Skeletal muscle tissue (tissue), 4 donors: Measurements from ENCODE around the gene FAF1. TPM values are rescaled to one million over a fixed set of nuclear protein-coding genes. Genes with fewer than 3 reads are reported as not detected.
"Not testable (repeated sequence)": the region's sequence is repeated elsewhere in the genome, so short reads cannot be mapped to it uniquely, and the experiment has no call there.

Experiments
- H3K27ac ChIP-seq: one replicate; pipeline ENCODE4 v1.7.0; 2013; ENCODE audit warnings: mild to moderate bottlenecking, low read depth, low read length, inconsistent platforms
- H3K27me3 ChIP-seq, 3 donors: one replicate each; pipeline ENCODE4 v1.7.0; 2013; ENCODE audit warnings: low read length in 3 of 3; ENCODE audit not compliant: control insufficient read depth in 3 of 3, insufficient read depth in 3 of 3
- H3K36me3 ChIP-seq, 3 donors: one replicate each; pipeline ENCODE4 v1.7.0; 2013; ENCODE audit warnings: low read length in 3 of 3; ENCODE audit not compliant: control insufficient read depth in 3 of 3, insufficient read depth in 3 of 3
- H3K4me1 ChIP-seq, 3 donors: one replicate each; pipeline ENCODE4 v1.7.0; 2013; ENCODE audit warnings: low read length in 3 of 3, mild to moderate bottlenecking in 3 of 3; ENCODE audit not compliant: control insufficient read depth in 3 of 3, insufficient read depth in 3 of 3
- H3K4me3 ChIP-seq, 3 donors: one replicate each; pipeline ENCODE4 v1.7.0; 2013; ENCODE audit warnings: low read length in 3 of 3
- H3K9ac ChIP-seq, 3 donors: one replicate each; pipeline ENCODE4 v1.7.0; 2013; ENCODE audit warnings: low read length in 3 of 3, mild to moderate bottlenecking in 3 of 3, moderate library complexity in 2 of 3, low read depth in 1 of 3
- H3K9me3 ChIP-seq, 3 donors: one replicate each; pipeline ENCODE4 v1.7.0; 2013; ENCODE audit warnings: low read length in 3 of 3; ENCODE audit not compliant: control insufficient read depth in 3 of 3
- total RNA-seq: library from RNA; depleted of rRNA; stranded (reverse); fragments of >200 nt; gene quantifications from one replicate; pipeline ENCODE4 v1.2.3, GENCODE V29; 2014
- donor health status: Osteomylitis.

The FAF1 gene
- total RNA-seq, 1 donor from 2014 or later = 41.2 TPM

DNA sequence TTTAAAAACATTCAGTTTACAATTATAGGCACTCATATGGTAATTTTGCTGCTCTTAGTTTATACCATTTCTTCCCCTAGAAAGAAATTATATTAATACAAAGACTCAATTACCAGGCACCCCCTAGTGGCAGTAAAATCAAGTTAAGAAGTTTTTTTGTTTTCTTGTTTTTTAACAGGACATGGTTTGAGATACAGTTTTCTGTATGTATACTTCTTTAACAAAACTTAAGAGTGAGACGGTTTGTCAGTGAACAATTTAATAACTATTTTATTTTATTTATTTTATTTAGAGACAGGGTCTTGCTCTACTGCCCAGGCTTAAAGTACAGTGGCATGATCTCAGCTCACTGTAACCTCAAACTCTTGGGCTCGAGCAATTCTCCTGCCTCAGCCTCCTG, 224.6 kb downstream of the FAF1 start:
- Histone ChIP-seq H3K4me1 (no peaks in the 10 kb centered on the region), H3K27ac (no peak overlapping the region), H3K27me3 (no peaks in the 10 kb centered on the region), H3K4me3 (no peak overlapping the region), H3K36me3 (peaks cover 0 to 4% (median 0%) of the 10 kb centered on the region in 3 donors), H3K9ac (no peak overlapping the region), H3K9me3 (no peaks in the 10 kb centered on the region)

DNA sequence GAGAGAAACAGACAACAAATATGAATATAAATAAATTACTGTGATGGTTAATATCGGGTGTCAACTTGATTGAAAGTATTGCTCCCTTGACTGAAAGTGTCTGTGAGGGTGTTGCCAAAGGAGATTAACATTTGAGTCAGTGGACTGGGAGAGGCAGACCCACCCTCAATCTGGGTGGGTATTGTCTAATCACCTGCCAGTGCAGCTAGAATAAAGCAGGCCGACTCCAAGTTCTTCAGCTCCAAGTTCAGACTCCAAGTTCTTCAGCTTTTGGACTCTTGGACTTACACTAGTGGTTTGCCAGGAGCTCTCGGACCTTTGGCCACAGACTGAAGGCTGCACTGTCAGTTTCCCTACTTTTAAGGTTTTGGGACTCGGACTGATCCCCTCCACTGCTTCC, 232.5 kb downstream of the FAF1 start:
- H3K4me1 ChIP-seq, H3K27ac ChIP-seq, H3K36me3 ChIP-seq, H3K9me3 ChIP-seq, H3K27me3 ChIP-seq, H3K9ac ChIP-seq, H3K4me3 ChIP-seq: not testable (repeated sequence)

DNA sequence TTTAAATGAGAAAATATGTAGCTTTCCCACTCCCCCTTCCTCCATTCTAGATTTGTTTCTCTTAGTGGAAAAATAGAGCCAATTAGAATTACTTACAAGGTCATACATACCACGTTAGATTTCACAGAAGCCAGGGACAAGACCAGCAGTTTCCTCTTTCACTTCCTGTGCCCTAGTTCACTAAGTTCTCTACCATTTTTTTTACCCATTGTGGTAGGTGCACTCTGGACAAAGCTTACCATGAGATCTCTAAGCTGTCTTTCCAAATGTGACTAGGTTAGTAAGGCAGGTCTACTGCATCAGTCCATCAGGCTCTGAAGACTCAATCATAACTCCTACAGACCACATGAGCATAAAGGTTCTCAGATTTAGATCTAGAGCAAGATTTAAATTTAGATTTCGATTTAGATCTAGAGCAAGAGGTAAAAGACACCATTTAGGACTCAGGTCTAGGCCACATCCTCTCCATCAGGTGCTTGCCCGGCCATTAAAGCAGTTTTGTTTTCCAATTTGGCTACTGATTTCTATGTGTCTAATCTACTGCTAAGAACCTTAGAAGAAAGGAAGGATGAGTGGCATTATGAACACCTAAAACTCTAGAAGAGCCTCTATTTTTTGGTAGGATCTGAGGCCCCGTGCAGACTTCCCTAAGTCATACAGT, 235.3 kb downstream of the FAF1 start:
- no peaks in the 10 kb centered on the region for H3K9me3 ChIP-seq
- no peak overlapping the region for H3K4me3 ChIP-seq
- no peaks in the 10 kb centered on the region for H3K27me3 ChIP-seq
- H3K4me1 ChIP-seq = no peaks in the 10 kb centered on the region
- H3K36me3 ChIP-seq = no peaks in the 10 kb centered on the region
- no peak overlapping the region for H3K27ac ChIP-seq
- no peak overlapping the region for H3K9ac ChIP-seq

DNA sequence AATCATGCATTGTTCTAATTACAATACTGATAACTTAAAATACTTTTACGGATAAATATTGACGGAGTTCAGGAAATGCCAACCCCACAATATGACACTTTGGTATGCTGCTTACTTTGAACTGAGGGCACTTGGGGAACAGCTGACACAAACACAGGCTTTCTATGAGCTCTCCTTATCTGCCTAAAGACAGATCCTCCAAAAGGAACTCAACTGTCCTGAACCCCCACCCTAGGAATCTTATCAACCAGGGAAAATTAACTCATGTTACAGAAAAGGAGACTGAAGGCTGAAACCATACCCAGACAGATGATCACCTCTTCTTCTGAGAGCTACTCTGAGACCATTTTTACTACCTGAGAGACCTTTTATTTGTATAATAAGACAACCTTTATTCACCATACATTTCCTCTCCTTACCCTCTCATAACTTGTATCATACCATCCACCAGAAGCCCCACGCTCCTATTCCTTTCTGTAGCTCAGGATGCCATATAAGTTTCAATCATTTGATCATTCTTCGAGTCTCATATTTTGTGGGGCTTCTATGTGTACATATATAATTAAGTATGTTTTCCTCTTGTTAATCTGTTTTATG, 239.5 kb downstream of the FAF1 start:
- no peak overlapping the region for H3K27ac ChIP-seq
- H3K4me3 ChIP-seq = no peak overlapping the region
- H3K9me3 ChIP-seq = no peaks in the 10 kb centered on the region
- H3K36me3 ChIP-seq = peaks cover 0 to 4% (median 2%) of the 10 kb centered on the region in 3 donors
- H3K9ac ChIP-seq = no peak overlapping the region
- H3K27me3 ChIP-seq = no peaks in the 10 kb centered on the region
- H3K4me1 ChIP-seq = no peaks in the 10 kb centered on the region

DNA sequence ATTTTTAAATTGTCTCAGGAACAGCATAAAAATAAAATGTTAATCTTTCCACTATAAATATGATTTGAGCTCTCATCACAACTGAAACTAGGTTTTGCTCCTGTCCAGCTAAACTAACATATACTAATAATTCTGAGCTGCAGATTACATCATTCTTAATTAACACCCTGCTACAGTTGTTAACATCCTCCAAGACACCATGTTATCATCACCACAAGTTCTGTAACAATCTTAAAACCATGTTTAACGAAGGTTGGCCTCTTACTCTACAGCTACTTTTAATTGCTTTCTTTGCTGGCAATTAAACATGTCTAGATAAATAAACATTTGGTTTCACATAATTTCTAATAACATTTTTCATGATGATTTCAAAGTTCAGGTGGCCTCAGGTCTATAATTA, 240.9 kb downstream of the FAF1 start:
- H3K4me1 ChIP-seq = no peaks in the 10 kb centered on the region
- no peaks in the 10 kb centered on the region for H3K27me3 ChIP-seq
- no peak overlapping the region for H3K27ac ChIP-seq
- no peaks in the 10 kb centered on the region for H3K9me3 ChIP-seq
- no peak overlapping the region for H3K9ac ChIP-seq
- H3K36me3 ChIP-seq = peaks cover 0 to 4% (median 2%) of the 10 kb centered on the region in 3 donors
- H3K4me3 ChIP-seq = no peak overlapping the region

DNA sequence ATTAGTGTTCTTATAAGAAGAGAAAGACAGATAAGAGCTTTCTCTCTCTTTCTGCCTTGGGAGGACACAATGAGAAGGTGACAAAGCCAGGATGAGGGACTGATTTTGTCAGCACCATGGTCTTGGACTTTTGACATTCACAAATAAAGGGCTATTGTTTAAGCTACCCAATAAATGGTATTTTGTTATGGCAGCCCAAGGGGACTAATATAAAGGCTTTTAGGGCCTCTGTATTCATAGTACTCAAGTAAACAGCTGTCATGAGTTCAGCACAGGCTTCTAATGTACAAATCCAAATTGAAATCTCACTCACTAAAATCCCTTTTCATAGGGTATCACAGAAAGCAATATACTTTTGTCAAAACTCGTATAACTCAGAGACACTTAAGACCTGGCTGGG, 242.7 kb downstream of the FAF1 start:
- Histone ChIP-seq H3K9me3 (no peaks in the 10 kb centered on the region), H3K36me3 (peaks cover 0 to 4% (median 2%) of the 10 kb centered on the region in 3 donors), H3K4me3 (no peak overlapping the region), H3K4me1 (no peaks in the 10 kb centered on the region), H3K9ac (no peak overlapping the region), H3K27ac (no peak overlapping the region), H3K27me3 (no peaks in the 10 kb centered on the region)

DNA sequence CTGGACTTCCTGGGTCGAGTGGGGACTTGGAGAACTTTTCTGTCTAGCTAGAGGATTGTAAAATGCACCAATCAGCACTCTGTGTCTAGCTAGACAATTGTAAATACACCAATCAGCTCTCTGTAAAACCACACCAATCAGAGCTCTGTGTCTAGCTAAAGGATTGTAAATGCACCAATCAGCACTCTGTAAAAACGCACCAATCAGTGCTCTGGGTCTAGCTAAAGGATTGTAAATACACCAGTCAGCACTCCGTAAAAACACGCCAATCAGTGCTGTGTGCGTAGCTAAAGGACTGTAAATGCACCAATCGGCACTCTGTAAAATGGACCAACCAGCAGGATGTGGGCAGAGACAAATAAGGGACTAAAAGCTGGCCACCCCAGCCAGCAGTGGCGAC, 243.6 kb downstream of the FAF1 start:
- H3K27me3 ChIP-seq, H3K9ac ChIP-seq, H3K27ac ChIP-seq, H3K4me1 ChIP-seq, H3K4me3 ChIP-seq, H3K36me3 ChIP-seq, H3K9me3 ChIP-seq: not testable (repeated sequence)

DNA sequence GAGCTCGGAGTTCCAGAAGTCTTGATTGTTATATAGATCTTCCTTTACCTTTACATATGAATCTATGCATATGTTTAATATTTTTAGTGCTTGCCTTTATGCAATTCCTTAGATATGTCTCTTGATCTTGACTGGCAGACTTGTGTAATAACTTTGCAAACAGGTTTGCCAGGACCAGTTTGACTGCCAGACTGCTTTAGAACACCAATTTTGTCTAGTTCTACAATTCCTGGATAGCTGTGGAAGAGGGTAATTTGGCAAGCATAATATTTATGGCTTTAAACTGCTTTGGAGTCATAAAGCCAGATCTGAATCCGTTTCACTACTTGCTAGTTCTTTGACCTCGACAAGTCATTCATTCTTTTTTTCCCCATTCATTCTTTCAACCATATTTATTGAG, 250.0 kb downstream of the FAF1 start:
- H3K9me3 ChIP-seq = no peaks in the 10 kb centered on the region
- H3K4me3 ChIP-seq = no peak overlapping the region
- no peak overlapping the region for H3K27ac ChIP-seq
- H3K27me3 ChIP-seq = no peaks in the 10 kb centered on the region
- H3K4me1 ChIP-seq = peaks cover 0 to 5% (median 5%) of the 10 kb centered on the region in 3 donors
- H3K9ac ChIP-seq = no peak overlapping the region
- no peaks in the 10 kb centered on the region for H3K36me3 ChIP-seq

DNA sequence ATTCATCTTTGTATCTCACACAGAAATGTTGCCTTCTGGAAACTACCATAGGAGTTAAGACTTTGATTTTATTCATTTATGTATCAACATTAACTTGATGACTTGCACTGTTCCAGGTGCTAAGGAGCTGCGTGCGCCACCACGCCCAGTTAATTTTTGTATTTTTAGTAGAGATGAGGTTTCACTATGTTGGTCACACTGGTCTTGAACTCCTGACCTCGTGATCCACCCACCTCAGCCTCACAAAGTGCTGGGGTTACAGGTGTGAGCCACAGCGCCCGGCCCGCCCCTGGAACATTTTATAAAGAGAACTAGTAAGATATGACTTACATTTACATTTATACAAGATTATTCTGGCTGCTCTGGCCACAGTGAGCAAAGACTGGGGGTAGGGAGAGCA, 252.2 kb downstream of the FAF1 start:
- no peak overlapping the region for H3K4me3 ChIP-seq
- no peaks in the 10 kb centered on the region for H3K27me3 ChIP-seq
- H3K27ac ChIP-seq = no peak overlapping the region
- H3K9me3 ChIP-seq = no peaks in the 10 kb centered on the region
- H3K9ac ChIP-seq = no peak overlapping the region
- peaks cover 0 to 5% (median 5%) of the 10 kb centered on the region in 3 donors for H3K4me1 ChIP-seq
- no peaks in the 10 kb centered on the region for H3K36me3 ChIP-seq

DNA sequence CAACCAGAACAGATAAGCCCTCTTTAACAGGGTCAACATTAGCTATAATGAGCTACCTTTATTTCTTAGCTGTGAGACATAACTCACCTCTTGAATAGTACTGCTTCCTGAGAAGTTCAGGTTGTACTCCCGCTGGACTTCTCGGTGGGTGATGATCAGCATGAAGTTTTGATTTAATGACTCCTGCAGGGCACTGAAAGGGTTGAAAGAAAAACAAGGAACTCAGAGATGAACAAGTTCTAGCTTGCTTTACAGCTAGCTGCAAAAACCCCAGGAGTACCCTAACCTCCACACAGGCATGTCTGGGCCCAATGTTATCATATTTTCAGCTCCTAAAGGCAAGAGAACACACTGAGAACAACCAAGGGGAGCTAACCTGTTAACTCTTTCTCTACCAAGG, 254.4 kb downstream of the FAF1 start:
- H3K4me3 ChIP-seq = no peak overlapping the region
- no peak overlapping the region for H3K27ac ChIP-seq
- H3K27me3 ChIP-seq = no peaks in the 10 kb centered on the region
- H3K4me1 ChIP-seq = peaks cover 0 to 5% (median 5%) of the 10 kb centered on the region in 3 donors
- no peaks in the 10 kb centered on the region for H3K9me3 ChIP-seq
- H3K9ac ChIP-seq = no peak overlapping the region
- H3K36me3 ChIP-seq = no peaks in the 10 kb centered on the region
